ENCODE data around the gene E2F4.

Gene E2F4

GRCh38 chr16:67208154-67208896 lies 16.4 kb downstream of the E2F4 start:
- ATAC-seq: no peak; the same call in 2 of the 3 replicates
- TF ChIP-seq PPARA (CRISPR knock-in tag; IDR thresholded peaks at IDR 0.05; ENCODE audit: borderline replicate concordance): no peak
- no peak for TF ChIP-seq GLIS3 (CRISPR knock-in tag; IDR thresholded peaks at IDR 0.05)
- no peak for TF ChIP-seq ZNF70 (CRISPR knock-in tag; IDR thresholded peaks at IDR 0.05)
- no peak for TF ChIP-seq ZC3H10 (CRISPR knock-in tag; IDR thresholded peaks at IDR 0.05)
- TF ChIP-seq ARNTL (CRISPR knock-in tag; IDR thresholded peaks at IDR 0.05; ENCODE audit: borderline replicate concordance, low read depth): no peak
- no peak for TF ChIP-seq POU6F1 (CRISPR knock-in tag; IDR thresholded peaks at IDR 0.05; ENCODE audit: borderline replicate concordance, low read depth)
- TF ChIP-seq TCF4 (CRISPR knock-in tag; IDR thresholded peaks at IDR 0.05; ENCODE audit: borderline replicate concordance): no peak
- no peak for TF ChIP-seq OSR1 (CRISPR knock-in tag; IDR thresholded peaks at IDR 0.05)
- no peak for TF ChIP-seq ESRRG (CRISPR knock-in tag; IDR thresholded peaks at IDR 0.05)
- no peak for TF ChIP-seq RARB (CRISPR knock-in tag; IDR thresholded peaks at IDR 0.05)
- TF ChIP-seq ZNF8 (CRISPR knock-in tag; IDR thresholded peaks at IDR 0.05): no peak
- TF ChIP-seq SNAI2 (CRISPR knock-in tag; IDR thresholded peaks at IDR 0.05): no peak
- no peak for TF ChIP-seq CSRNP3 (CRISPR knock-in tag; IDR thresholded peaks at IDR 0.05)
- no peak for TF ChIP-seq CREB5 (CRISPR knock-in tag; IDR thresholded peaks at IDR 0.05; ENCODE audit: low read depth)

GRCh38 chr16:67209565-67209964 lies 17.6 kb downstream of the E2F4 start:
- TF ChIP-seq ZNF565 (CRISPR knock-in tag; conservative IDR thresholded peaks at IDR 0.05; ENCODE audit: low read depth) (no peak), ZNF70 (CRISPR knock-in tag; IDR thresholded peaks at IDR 0.05) (no peak), PPARA (CRISPR knock-in tag; IDR thresholded peaks at IDR 0.05; ENCODE audit: borderline replicate concordance) (no peak), ZFP30 (CRISPR knock-in tag; IDR thresholded peaks at IDR 0.05) (no peak), RARB (CRISPR knock-in tag; IDR thresholded peaks at IDR 0.05) (no peak), TCF4 (CRISPR knock-in tag; IDR thresholded peaks at IDR 0.05; ENCODE audit: borderline replicate concordance) (no peak), POU6F1 (CRISPR knock-in tag; IDR thresholded peaks at IDR 0.05; ENCODE audit: borderline replicate concordance, low read depth) (no peak)
- ATAC-seq: no peak

GRCh38 chr16:67210069-67210937 lies 18.3 kb downstream of the E2F4 start:
- TF ChIP-seq OSR1 (CRISPR knock-in tag; IDR thresholded peaks at IDR 0.05): no peak
- no peak for TF ChIP-seq ARNTL (CRISPR knock-in tag; IDR thresholded peaks at IDR 0.05; ENCODE audit: borderline replicate concordance, low read depth)
- TF ChIP-seq ZNF8 (CRISPR knock-in tag; IDR thresholded peaks at IDR 0.05): no peak
- TF ChIP-seq CSDC2 (CRISPR knock-in tag; IDR thresholded peaks at IDR 0.05): no peak
- no peak for TF ChIP-seq ISL1 (CRISPR knock-in tag; IDR thresholded peaks at IDR 0.05)
- no peak for TF ChIP-seq TSHZ2 (CRISPR knock-in tag; IDR thresholded peaks at IDR 0.05)
- TF ChIP-seq TOX (CRISPR knock-in tag; IDR thresholded peaks at IDR 0.05; ENCODE audit: borderline replicate concordance): no peak
- TF ChIP-seq ZC3H10 (CRISPR knock-in tag; IDR thresholded peaks at IDR 0.05): no peak
- no peak for TF ChIP-seq ESRRG (CRISPR knock-in tag; IDR thresholded peaks at IDR 0.05)
- no peak for TF ChIP-seq ZFP3 (CRISPR knock-in tag; IDR thresholded peaks at IDR 0.05)
- no peak for TF ChIP-seq ZFP30 (CRISPR knock-in tag; IDR thresholded peaks at IDR 0.05)
- no peak for TF ChIP-seq SNAI2 (CRISPR knock-in tag; IDR thresholded peaks at IDR 0.05)
- no peak for TF ChIP-seq ZNF70 (CRISPR knock-in tag; IDR thresholded peaks at IDR 0.05)
- TF ChIP-seq ZNF565 (CRISPR knock-in tag; conservative IDR thresholded peaks at IDR 0.05; ENCODE audit: low read depth): no peak
- TF ChIP-seq PATZ1 (CRISPR knock-in tag; IDR thresholded peaks at IDR 0.05; ENCODE audit: borderline replicate concordance): no peak
- no peak for TF ChIP-seq CREB5 (CRISPR knock-in tag; IDR thresholded peaks at IDR 0.05; ENCODE audit: low read depth)
- no peak for TF ChIP-seq PPARA (CRISPR knock-in tag; IDR thresholded peaks at IDR 0.05; ENCODE audit: borderline replicate concordance)
- no peak for ATAC-seq

All from SK-N-SH treated with all-trans-retinoic acid at 6 μM for 48 hours (cell line).